Activated CD4-positive, alpha-beta memory T cell treated with anti-CD3 and anti-CD28 coated beads for 36 hours (primary cell): Measurements from ENCODE around the gene METTL16. TPM values are rescaled to one million over a fixed set of nuclear protein-coding genes. Genes with fewer than 3 reads are reported as not detected.
A peak's percentile ranks its signal among the peaks of the same experiment; 100 is the strongest.
"Not testable (repeated sequence)": the region's sequence is repeated elsewhere in the genome, so short reads cannot be mapped to it uniquely, and the experiment has no call there.

Source experiments
- CTCF ChIA-PET: fragments of 350-600 bp; sonication (Branson Sonifier 250); formaldehyde crosslinking; loops from one replicate; lab custom pipeline; 2021; ENCODE audit warnings: antibody characterized with exemption, inconsistent platforms; lab: Charles Lee
- POLR2A ChIA-PET: fragments of 350-600 bp; sonication (Branson Sonifier 250); formaldehyde crosslinking; loops from one replicate; lab custom pipeline; 2021; ENCODE audit warnings: antibody characterized with exemption; lab: Charles Lee
- DNase-seq: peaks from one replicate; pipeline ENCODE4 v3.0.0-alpha.2; 2020
- H3K27ac Mint-ChIP-seq: one replicate; pipeline ENCODE4 v1.8.0; 2021; ENCODE audit warnings: mixed read lengths
- H3K27me3 Mint-ChIP-seq: one replicate; pipeline ENCODE4 v1.8.0; 2021; ENCODE audit warnings: mixed read lengths
- H3K36me3 Mint-ChIP-seq: one replicate; pipeline ENCODE4 v1.8.0; 2021; ENCODE audit warnings: mixed read lengths
- H3K4me1 Mint-ChIP-seq: one replicate; pipeline ENCODE4 v1.8.0; 2021; ENCODE audit warnings: low read depth, mixed read lengths
- H3K4me3 Mint-ChIP-seq: one replicate; pipeline ENCODE4 v1.8.0; 2021; ENCODE audit warnings: mild to moderate bottlenecking, mixed read lengths
- H3K9me3 Mint-ChIP-seq: one replicate; pipeline ENCODE4 v1.8.0; 2021; ENCODE audit warnings: mixed read lengths
- intact Hi-C: fragments of 100-400 bp; cut with micrococcal nuclease; formaldehyde crosslinking; loops from one replicate; pipeline ENCODE4 v1.15.1; 2023
- total RNA-seq, 2 experiments: library from RNA; stranded (reverse); gene quantifications; one replicate each; pipeline ENCODE4 v1.2.3, GENCODE V29; 2021

The METTL16 gene
- total RNA-seq, 2 experiments from 2014 or later, result 44.0 to 44.6 TPM

- H3K4me3 Mint-ChIP-seq, DNase-seq, CTCF ChIA-PET, POLR2A ChIA-PET, H3K27ac Mint-ChIP-seq, H3K4me1 Mint-ChIP-seq, H3K27me3 Mint-ChIP-seq, intact Hi-C loops, H3K9me3 Mint-ChIP-seq: not testable (repeated sequence)
- H3K36me3 Mint-ChIP-seq, result peaks cover 16% of the 10 kb centered on the region
These were observed 64.2 kb downstream of the METTL16 start for GRCh38 chr17:2447479-2447878.

GRCh38 chr17:2445638-2446037 is 66.0 kb downstream of the METTL16 start:
- H3K27me3 Mint-ChIP-seq, result no peaks in the 10 kb centered on the region

DNA sequence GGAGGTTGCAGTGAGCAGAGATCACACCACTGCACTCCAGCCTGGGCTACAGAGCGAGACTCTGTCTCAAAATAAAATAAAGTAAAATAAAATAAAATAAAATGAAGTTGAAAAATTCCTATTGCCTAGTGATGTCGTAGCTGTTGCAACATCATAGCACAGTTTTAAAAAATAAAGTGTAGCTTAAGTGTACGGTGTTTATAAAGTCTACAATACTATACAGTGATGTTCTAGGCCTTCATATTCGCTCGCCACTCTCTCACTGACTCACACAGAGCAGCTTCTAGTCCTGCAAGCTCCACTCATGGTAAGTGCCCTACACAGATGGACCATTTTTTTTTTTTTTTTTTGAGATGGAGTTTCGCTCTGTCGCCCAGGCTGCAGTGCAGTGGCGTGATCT is 67.3 kb downstream of the METTL16 start:
- Mint-ChIP-seq H3K27ac (no peak overlapping the region), H3K36me3 (peaks cover 21% of the 10 kb centered on the region), H3K4me1 (peaks cover 5% of the 10 kb centered on the region), H3K27me3 (no peaks in the 10 kb centered on the region), H3K4me3 (no peak overlapping the region), H3K9me3 (peaks cover 5% of the 10 kb centered on the region)
- intact Hi-C loops, result no loop called here
- no peak for DNase-seq
- ChIA-PET CTCF (no interaction called here), POLR2A (no interaction called here)

More at GRCh38 chr17:2445638-2446037, 66.0 kb downstream of the METTL16 start:
- ChIA-PET POLR2A (no interaction called here), CTCF (no interaction called here)
- H3K4me1 Mint-ChIP-seq, result peaks cover 4% of the 10 kb centered on the region
- no peak overlapping the region for H3K4me3 Mint-ChIP-seq
- H3K27ac Mint-ChIP-seq, result no peak overlapping the region
- H3K36me3 Mint-ChIP-seq, result peaks cover 23% of the 10 kb centered on the region
- intact Hi-C loops, result no loop called here
- no peak for DNase-seq
- H3K9me3 Mint-ChIP-seq, result peaks cover 5% of the 10 kb centered on the region

- POLR2A ChIA-PET, result interaction anchor here (0.7 kb wide), 1 partner anchor 49 kb away, joined by 4 read pairs; no protein-coding TSS in a partner anchor
- Mint-ChIP-seq H3K27ac (no peak overlapping the region), H3K36me3 (peaks cover 33% of the 10 kb centered on the region), H3K4me1 (peaks cover 13% of the 10 kb centered on the region), H3K4me3 (no peak overlapping the region), H3K9me3 (peaks cover 5% of the 10 kb centered on the region), H3K27me3 (no peaks in the 10 kb centered on the region)
- intact Hi-C loops, result no loop called here
- no peak for DNase-seq
- CTCF ChIA-PET, result interaction anchor here (0.5 to 1.8 kb wide), 3 partner anchors 19 to 60 kb away, joined by 3 to 5 read pairs (median 3); no protein-coding TSS in a partner anchor
These were observed 69.5 kb downstream of the METTL16 start for GRCh38 chr17:2442166-2442565.

- Mint-ChIP-seq H3K27me3 (no peaks in the 10 kb centered on the region), H3K4me3 (no peak overlapping the region), H3K9me3 (peaks cover 2% of the 10 kb centered on the region), H3K27ac (no peak overlapping the region), H3K4me1 (peaks cover 13% of the 10 kb centered on the region), H3K36me3 (peaks cover 34% of the 10 kb centered on the region)
- no peak for DNase-seq
- ChIA-PET CTCF (no interaction called here), POLR2A (no interaction called here)
- intact Hi-C loops, result no loop called here
These were observed 70.8 kb downstream of the METTL16 start for GRCh38 chr17:2440930-2441329.

DNA sequence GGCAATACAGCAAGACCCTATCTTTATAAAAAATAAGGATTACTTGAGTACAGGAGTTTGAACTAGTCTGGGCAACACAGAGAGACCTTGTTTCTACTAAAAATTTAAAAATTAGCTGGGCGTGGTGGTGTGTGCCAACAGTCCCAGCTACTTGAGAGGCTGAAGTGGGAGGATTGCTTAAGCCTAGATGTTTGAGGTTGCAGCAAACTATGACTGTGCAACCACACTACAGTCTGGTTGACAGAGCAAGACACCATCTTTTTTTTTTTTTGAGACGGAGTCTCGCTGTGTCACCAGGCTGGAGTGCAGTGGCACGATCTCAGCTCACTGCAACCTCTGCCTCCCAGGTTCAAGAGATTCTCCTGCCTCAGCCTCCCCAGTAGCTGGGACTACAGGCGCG is 71.7 kb downstream of the METTL16 start:
- H3K27ac Mint-ChIP-seq, POLR2A ChIA-PET, DNase-seq, H3K4me3 Mint-ChIP-seq, H3K27me3 Mint-ChIP-seq, intact Hi-C loops, H3K9me3 Mint-ChIP-seq: not testable (repeated sequence)
- peaks cover 30% of the 10 kb centered on the region for H3K36me3 Mint-ChIP-seq
- CTCF ChIA-PET, result interaction anchor here (0.7 kb wide), 1 partner anchor 24 kb away, joined by 3 read pairs; no protein-coding TSS in a partner anchor
- peaks cover 16% of the 10 kb centered on the region for H3K4me1 Mint-ChIP-seq

- peaks cover 17% of the 10 kb centered on the region for H3K4me1 Mint-ChIP-seq
- no peak overlapping the region for H3K4me3 Mint-ChIP-seq
- DNase-seq, result no peak
- H3K9me3 Mint-ChIP-seq, result no peaks in the 10 kb centered on the region
- no peaks in the 10 kb centered on the region for H3K27me3 Mint-ChIP-seq
- H3K36me3 Mint-ChIP-seq, result peaks cover 30% of the 10 kb centered on the region
- peak overlapping the region; percentile 33 for H3K27ac Mint-ChIP-seq
- POLR2A ChIA-PET, result no interaction called here
- CTCF ChIA-PET, result interaction anchor here (0.9 to 1.6 kb wide), 3 partner anchors 23 to 780 kb away, joined by 3 to 4 read pairs (median 3); no protein-coding TSS in a partner anchor
- intact Hi-C loops, result no loop called here
These were observed 72.9 kb downstream of the METTL16 start for GRCh38 chr17:2438823-2439222.

DNA sequence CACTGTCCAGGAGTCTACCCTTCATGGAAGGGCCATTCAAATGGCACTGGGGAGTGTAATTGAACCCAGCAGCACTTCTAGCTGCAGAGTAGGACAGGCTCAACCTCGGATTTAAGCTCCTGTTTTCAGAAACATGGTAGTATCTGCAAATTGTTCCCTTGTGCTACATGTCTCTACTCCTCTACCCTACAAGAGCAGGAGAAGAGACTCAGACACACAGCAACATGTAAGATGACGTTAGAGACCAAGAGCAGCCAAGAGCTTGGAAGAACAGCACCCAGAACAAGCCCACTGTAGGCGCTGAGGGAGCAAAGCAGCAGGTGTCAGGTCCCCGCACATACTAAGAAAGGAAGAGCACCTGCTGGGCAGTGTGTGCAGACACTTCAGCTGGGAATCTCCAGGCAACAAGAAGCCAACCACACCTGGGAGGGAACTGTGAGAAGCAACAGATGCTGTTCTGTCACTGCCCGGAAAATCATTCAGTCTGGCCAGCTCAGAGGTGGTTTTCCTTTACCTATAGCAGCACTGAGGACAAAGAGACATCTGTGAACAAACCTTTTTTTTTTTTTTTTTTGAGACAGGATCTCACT is 75.3 kb downstream of the METTL16 start:
- Mint-ChIP-seq H3K9me3 (no peaks in the 10 kb centered on the region), H3K4me1 (peaks cover 13% of the 10 kb centered on the region), H3K27ac (no peak overlapping the region), H3K4me3 (no peak overlapping the region), H3K27me3 (no peaks in the 10 kb centered on the region), H3K36me3 (peaks cover 33% of the 10 kb centered on the region)
- DNase-seq, result no peak
- ChIA-PET POLR2A (interaction anchor here (0.6 kb wide), 1 partner anchor 318 kb away, joined by 4 read pairs; no protein-coding TSS in a partner anchor), CTCF (interaction anchor here (1.4 kb wide), 1 partner anchor 54 kb away, joined by 5 read pairs; no protein-coding TSS in a partner anchor)
- intact Hi-C loops, result no loop called here

DNA sequence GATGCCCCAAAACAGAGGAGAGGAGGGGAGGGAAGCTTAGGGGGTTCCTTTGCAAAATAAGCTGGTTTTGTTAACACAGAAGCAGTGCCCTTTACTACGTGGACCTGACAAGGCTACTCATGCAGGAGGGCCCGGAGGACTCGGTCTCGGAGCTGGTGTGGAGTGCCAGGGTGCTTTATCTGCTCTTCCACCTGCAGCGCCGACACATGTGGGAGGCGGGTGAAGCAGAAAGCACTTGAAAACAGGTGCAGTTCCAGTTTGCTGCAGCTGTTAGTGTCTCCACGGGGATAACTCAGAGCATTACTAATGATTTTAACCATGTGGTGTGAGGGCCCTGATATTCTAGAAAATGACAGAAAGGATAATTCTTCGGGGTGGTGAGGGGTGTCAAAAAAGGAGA is 75.8 kb downstream of the METTL16 start:
- Mint-ChIP-seq H3K9me3 (no peaks in the 10 kb centered on the region), H3K27ac (no peak overlapping the region), H3K27me3 (no peaks in the 10 kb centered on the region), H3K4me3 (no peak overlapping the region), H3K36me3 (peaks cover 27% of the 10 kb centered on the region), H3K4me1 (peaks cover 13% of the 10 kb centered on the region)
- POLR2A ChIA-PET, result interaction anchor here (0.6 kb wide), 1 partner anchor 317 kb away, joined by 4 read pairs; no protein-coding TSS in a partner anchor
- CTCF ChIA-PET, result interaction anchor here (1.4 kb wide), 1 partner anchor 53 kb away, joined by 5 read pairs; no protein-coding TSS in a partner anchor
- intact Hi-C loops, result no loop called here
- no peak for DNase-seq

GRCh38 chr17:2435181-2435741 is 76.4 kb downstream of the METTL16 start:
- Mint-ChIP-seq H3K27ac (no peak overlapping the region), H3K36me3 (peaks cover 26% of the 10 kb centered on the region), H3K4me3 (no peak overlapping the region), H3K27me3 (no peaks in the 10 kb centered on the region), H3K9me3 (no peaks in the 10 kb centered on the region), H3K4me1 (peaks cover 13% of the 10 kb centered on the region)
- DNase-seq, result no peak
- CTCF ChIA-PET, result interaction anchor here (0.9 to 4.7 kb wide), 4 partner anchors 13 to 53 kb away, joined by 3 to 32 read pairs (median 4); no protein-coding TSS in a partner anchor
- POLR2A ChIA-PET, result no interaction called here
- intact Hi-C loops, result no loop called here

DNA sequence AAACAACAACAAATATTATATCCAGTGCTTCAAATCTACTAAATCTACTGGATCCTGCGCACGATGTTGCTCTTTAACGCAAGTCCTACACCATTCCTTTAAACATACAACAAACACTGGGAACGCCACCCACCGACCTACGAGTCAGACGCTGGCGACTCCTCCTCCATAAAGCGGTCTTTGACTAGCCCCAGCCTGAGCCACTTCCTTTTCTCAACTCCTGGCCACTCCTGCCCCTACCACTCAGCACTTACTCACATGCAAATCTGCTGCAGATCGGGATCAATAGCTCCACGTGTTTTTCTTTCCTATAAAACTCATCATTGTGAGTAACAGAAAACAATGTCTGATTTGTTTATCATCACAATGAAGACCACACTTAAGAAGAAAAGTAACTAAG is 78.0 kb downstream of the METTL16 start:
- H3K27ac Mint-ChIP-seq, result no peak overlapping the region
- ChIA-PET POLR2A (no interaction called here), CTCF (interaction anchor here (1.4 to 4.7 kb wide), 2 partner anchors 17 to 51 kb away, joined by 4 to 32 read pairs; no protein-coding TSS in a partner anchor)
- intact Hi-C loops, result no loop called here
- no peak for DNase-seq
- H3K4me1 Mint-ChIP-seq, result peaks cover 6% of the 10 kb centered on the region
- H3K9me3 Mint-ChIP-seq, result no peaks in the 10 kb centered on the region
- H3K4me3 Mint-ChIP-seq, result no peak overlapping the region
- peaks cover 22% of the 10 kb centered on the region for H3K36me3 Mint-ChIP-seq
- no peaks in the 10 kb centered on the region for H3K27me3 Mint-ChIP-seq

- ChIA-PET CTCF (interaction anchor here (1.0 to 2.4 kb wide), 2 partner anchors 12 to 45 kb away, joined by 6 to 12 read pairs; no protein-coding TSS in a partner anchor), POLR2A (no interaction called here)
- Mint-ChIP-seq H3K4me3 (no peak overlapping the region), H3K4me1 (no peaks in the 10 kb centered on the region), H3K36me3 (peaks cover 7% of the 10 kb centered on the region), H3K9me3 (no peaks in the 10 kb centered on the region), H3K27me3 (no peaks in the 10 kb centered on the region), H3K27ac (peak overlapping the region; percentile 31)
- intact Hi-C loops, result no loop called here
- DNase-seq, result no peak
These were observed 83.8 kb downstream of the METTL16 start for GRCh38 chr17:2427910-2428309.
